ENCODE data around the gene TH. TPM values are rescaled to one million over a fixed set of nuclear protein-coding genes. Genes with fewer than 3 reads are reported as not detected.

Gene TH
- total RNA-seq, 1 donor from 2014 or later, result 2.0 TPM

DNA sequence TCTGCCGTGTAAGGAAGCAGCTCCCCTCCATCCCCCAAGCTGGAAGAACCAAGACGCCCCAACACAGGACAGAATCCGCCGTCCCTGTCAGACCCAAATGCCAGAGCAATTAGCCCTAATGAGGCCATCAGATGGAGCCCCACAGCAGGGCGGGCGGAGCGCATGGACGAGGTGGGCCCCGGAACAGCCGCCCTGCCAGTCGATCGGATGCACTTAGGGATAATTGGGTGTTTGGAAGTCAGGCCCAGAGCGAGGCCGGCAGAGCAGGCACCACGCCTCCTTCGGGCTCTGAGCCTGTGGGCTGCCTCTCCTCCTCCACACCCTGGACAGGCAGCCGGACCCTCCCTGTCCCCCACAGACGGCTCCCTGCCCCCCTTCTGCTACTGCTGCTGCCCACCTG, 5.5 kb upstream of the TH start:
- Histone ChIP-seq H3K27ac (no peak overlapping the region), H3K9ac (no peak overlapping the region), H3K4me2 (no peak overlapping the region), H3K4me3 (no peak overlapping the region), H4K20me1 (ENCODE audit: low read depth) (no peaks in the 10 kb centered on the region), H2AFZ (replicated peaks) (no peak overlapping the region), H3K27me3 (no peaks in the 10 kb centered on the region), H3F3A (ENCODE audit: low read depth) (no peaks in the 10 kb centered on the region), H3K9me3 (ENCODE audit: low read depth) (no peaks in the 10 kb centered on the region), H3K79me2 (ENCODE audit: low read depth) (no peaks in the 10 kb centered on the region), H3K4me1 (peaks cover 5% of the 10 kb centered on the region), H3K36me3 (no peaks in the 10 kb centered on the region)
- no peaks in the 10 kb centered on the region for H3K36me3 Mint-ChIP-seq
- DNase-seq (ENCODE audit: low spot score), result no peak
- H3K27me3 Mint-ChIP-seq (ENCODE audit: insufficient read depth, low read depth), result peaks cover 15% of the 10 kb centered on the region
- H3K9me3 Mint-ChIP-seq, result no peaks in the 10 kb centered on the region
- no peak for TF ChIP-seq EZH2 (IDR thresholded peaks at IDR 0.05)
- no peak for TF ChIP-seq EZH2phosphoT487 (IDR thresholded peaks at IDR 0.05)
- TF ChIP-seq, protein P1, sequence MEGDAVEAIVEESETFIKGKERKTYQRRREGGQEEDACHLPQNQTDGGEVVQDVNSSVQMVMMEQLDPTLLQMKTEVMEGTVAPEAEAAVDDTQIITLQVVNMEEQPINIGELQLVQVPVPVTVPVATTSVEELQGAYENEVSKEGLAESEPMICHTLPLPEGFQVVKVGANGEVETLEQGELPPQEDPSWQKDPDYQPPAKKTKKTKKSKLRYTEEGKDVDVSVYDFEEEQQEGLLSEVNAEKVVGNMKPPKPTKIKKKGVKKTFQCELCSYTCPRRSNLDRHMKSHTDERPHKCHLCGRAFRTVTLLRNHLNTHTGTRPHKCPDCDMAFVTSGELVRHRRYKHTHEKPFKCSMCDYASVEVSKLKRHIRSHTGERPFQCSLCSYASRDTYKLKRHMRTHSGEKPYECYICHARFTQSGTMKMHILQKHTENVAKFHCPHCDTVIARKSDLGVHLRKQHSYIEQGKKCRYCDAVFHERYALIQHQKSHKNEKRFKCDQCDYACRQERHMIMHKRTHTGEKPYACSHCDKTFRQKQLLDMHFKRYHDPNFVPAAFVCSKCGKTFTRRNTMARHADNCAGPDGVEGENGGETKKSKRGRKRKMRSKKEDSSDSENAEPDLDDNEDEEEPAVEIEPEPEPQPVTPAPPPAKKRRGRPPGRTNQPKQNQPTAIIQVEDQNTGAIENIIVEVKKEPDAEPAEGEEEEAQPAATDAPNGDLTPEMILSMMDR (IDR thresholded peaks at IDR 0.05), result no peak
- peaks cover 17% of the 10 kb centered on the region for H3K4me1 Mint-ChIP-seq
- no peak overlapping the region for H3K4me3 Mint-ChIP-seq
- peak overlapping the region; percentile 33 for H3K27ac Mint-ChIP-seq

DNA sequence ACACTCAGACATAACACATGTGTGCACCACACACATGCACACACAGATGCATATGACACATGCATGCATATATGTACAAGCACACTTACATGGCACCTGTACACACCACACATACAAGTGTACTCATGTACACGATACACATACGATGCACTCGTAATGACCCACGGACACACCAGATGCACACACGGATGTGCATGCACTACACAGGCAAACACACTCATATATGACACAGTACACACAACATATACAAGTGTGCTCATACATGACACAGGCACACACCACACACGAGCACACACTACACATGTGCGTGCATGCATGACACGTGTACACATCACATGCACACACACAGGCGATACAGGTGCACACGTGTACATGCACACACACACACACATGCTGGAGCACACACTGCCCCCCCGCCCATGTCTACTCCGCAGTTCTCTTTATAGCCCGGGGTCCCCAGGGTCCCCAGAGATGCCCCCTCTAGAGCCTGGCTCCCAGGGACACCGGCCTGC, 4.8 kb upstream of the TH start:
- Histone ChIP-seq H3F3A (ENCODE audit: low read depth) (no peaks in the 10 kb centered on the region), H3K27ac (no peak overlapping the region), H3K4me2 (no peak overlapping the region), H3K9me3 (ENCODE audit: low read depth) (no peaks in the 10 kb centered on the region), H3K36me3 (no peaks in the 10 kb centered on the region), H3K4me1 (peaks cover 11% of the 10 kb centered on the region), H3K79me2 (ENCODE audit: low read depth) (no peaks in the 10 kb centered on the region), H3K9ac (no peak overlapping the region), H3K4me3 (no peak overlapping the region), H4K20me1 (ENCODE audit: low read depth) (no peaks in the 10 kb centered on the region), H3K27me3 (no peaks in the 10 kb centered on the region), H2AFZ (replicated peaks) (no peak overlapping the region)
- Mint-ChIP-seq H3K4me3 (peak overlapping the region; percentile 15), H3K9me3 (no peaks in the 10 kb centered on the region), H3K36me3 (no peaks in the 10 kb centered on the region), H3K4me1 (peaks cover 17% of the 10 kb centered on the region), H3K27ac (no peak overlapping the region), H3K27me3 (ENCODE audit: insufficient read depth, low read depth) (peaks cover 15% of the 10 kb centered on the region)
- TF ChIP-seq, protein P1 (IDR thresholded peaks at IDR 0.05), result no peak
- TF ChIP-seq EZH2 (IDR thresholded peaks at IDR 0.05) (no peak), EZH2phosphoT487 (IDR thresholded peaks at IDR 0.05) (no peak)
- DNase-seq (ENCODE audit: low spot score), result no peak

DNA sequence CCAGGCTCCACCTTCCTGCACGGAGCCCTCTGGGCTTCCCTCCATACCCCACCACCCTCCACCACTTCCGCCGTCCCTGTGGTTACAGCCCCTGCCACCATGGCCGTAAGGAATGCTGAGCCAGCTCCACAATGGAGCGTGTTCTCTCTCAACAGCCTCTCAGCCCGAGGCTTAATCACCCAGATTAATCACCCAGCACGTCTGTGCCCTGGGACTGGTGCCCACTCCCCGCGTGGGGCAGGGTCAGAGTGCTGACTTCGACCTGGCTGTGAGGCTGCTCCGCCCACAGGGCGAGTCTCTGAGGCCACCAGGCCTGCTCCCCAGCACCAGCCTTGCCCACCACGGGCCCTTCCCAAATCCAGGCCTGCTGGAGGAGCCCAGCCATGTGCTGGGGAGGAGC, 4.0 kb upstream of the TH start:
- H3K27ac Mint-ChIP-seq, result no peak overlapping the region
- TF ChIP-seq EZH2 (IDR thresholded peaks at IDR 0.05) (no peak), EZH2phosphoT487 (IDR thresholded peaks at IDR 0.05) (no peak)
- TF ChIP-seq, protein P1 (IDR thresholded peaks at IDR 0.05), result no peak

More for the DNA sequence above, 4.0 kb upstream of the TH start:
- DNase-seq (ENCODE audit: low spot score), result no peak
- H4K20me1 ChIP-seq (ENCODE audit: low read depth), result no peaks in the 10 kb centered on the region
- Mint-ChIP-seq H3K36me3 (no peaks in the 10 kb centered on the region), H3K4me1 (peaks cover 19% of the 10 kb centered on the region), H3K4me3 (no peak overlapping the region), H3K27me3 (ENCODE audit: insufficient read depth, low read depth) (peaks cover 17% of the 10 kb centered on the region), H3K9me3 (no peaks in the 10 kb centered on the region)
- no peaks in the 10 kb centered on the region for H3K9me3 ChIP-seq (ENCODE audit: low read depth)
- H3K36me3 ChIP-seq, result no peaks in the 10 kb centered on the region
- no peaks in the 10 kb centered on the region for H3K79me2 ChIP-seq (ENCODE audit: low read depth)
- no peak overlapping the region for H3K4me3 ChIP-seq
- no peak overlapping the region for H3K27ac ChIP-seq
- no peak overlapping the region for H3K4me2 ChIP-seq
- H3K9ac ChIP-seq, result no peak overlapping the region
- H3K27me3 ChIP-seq, result no peaks in the 10 kb centered on the region
- no peaks in the 10 kb centered on the region for H3F3A ChIP-seq (ENCODE audit: low read depth)
- H3K4me1 ChIP-seq, result peaks cover 11% of the 10 kb centered on the region
- no peak overlapping the region for H2AFZ ChIP-seq (replicated peaks)

Measured in neural progenitor cell (in vitro differentiated cells).